Spleen (tissue), 11 donors: Measurements from ENCODE around the gene SENP7. TPM values are rescaled to one million over a fixed set of nuclear protein-coding genes. Genes with fewer than 3 reads are reported as not detected.

Source experiments
- DNase-seq: peaks from one replicate; pipeline ENCODE4 v3.0.0-alpha.2; 2020
- H3K27ac ChIP-seq, 8 donors: fragments of 200-600 bp; sonication (generic) in 7 of 8; 1 replicate in 4 of 8; 2 replicates in 4 of 8; pipeline versions ENCODE4 v1.5.0 to v1.8.0; 2016 to 2021; ENCODE audit warnings: inconsistent platforms in 4 of 8, mild to moderate bottlenecking in 4 of 8, moderate library complexity in 1 of 8
- H3K27me3 ChIP-seq, 7 donors: fragments of 200-600 bp; sonication (generic) in 6 of 7; replicated peaks in 1 of 7; 1 replicate in 4 of 7; 2 replicates in 3 of 7; pipeline versions ENCODE4 v1.5.0 to v1.8.0; 2016 to 2021; ENCODE audit warnings: inconsistent platforms in 3 of 7, mild to moderate bottlenecking in 1 of 7
- H3K36me3 ChIP-seq, 6 donors: fragments of 200-600 bp; sonication (generic) in 5 of 6; 1 replicate in 4 of 6; 2 replicates in 2 of 6; pipeline versions ENCODE4 v1.5.0 to v1.8.0; 2016 to 2021; ENCODE audit warnings: inconsistent platforms in 2 of 6
- H3K4me1 ChIP-seq, 6 donors: fragments of 200-600 bp; sonication (generic) in 5 of 6; 1 replicate in 3 of 6; 2 replicates in 3 of 6; pipeline versions ENCODE4 v1.5.0 to v1.8.0; 2016 to 2021; ENCODE audit warnings: inconsistent platforms in 3 of 6
- H3K4me3 ChIP-seq, 8 donors: fragments of 200-600 bp; sonication (generic) in 7 of 8; 1 replicate in 4 of 8; 2 replicates in 4 of 8; pipeline versions ENCODE4 v1.5.0 to v1.8.0; 2016 to 2021; ENCODE audit warnings: inconsistent platforms in 4 of 8, mild to moderate bottlenecking in 4 of 8, moderate library complexity in 2 of 8
- H3K9me3 ChIP-seq, 8 donors: fragments of 200-600 bp; sonication (generic) in 7 of 8; 1 replicate in 4 of 8; 2 replicates in 4 of 8; pipeline versions ENCODE4 v1.5.0 to v1.8.0; 2016 to 2021; ENCODE audit warnings: inconsistent platforms in 4 of 8
- POLR2A ChIP-seq, 3 donors: fragments of 450-650 bp; IDR thresholded peaks; one replicate each; pipeline ENCODE4 v1.5.1; 2017; ENCODE audit warnings: antibody characterized with exemption in 3 of 3, mild to moderate bottlenecking in 1 of 3
- POLR2AphosphoS5 ChIP-seq, 3 donors: sonication (generic); formaldehyde crosslinking; IDR thresholded peaks; one replicate each; pipeline ENCODE4 v1.5.1; 2017; ENCODE audit warnings: antibody characterized with exemption in 3 of 3
- WGBS, 5 donors: extraction: QIAGEN DNeasy Blood & Tissue Kit in 3 of 5; methylation state at CpG; one replicate each; pipeline versions ENCODE4 v1.1.5 to v1.1.7; 2013 to 2018; 5-methylcytosine and 5-hydroxymethylcytosine counted together
- intact Hi-C: fragments of 100-400 bp; cut with DNase I; formaldehyde crosslinking; loops from one replicate; pipeline ENCODE4 v1.15.0; 2023; ENCODE audit warnings: low total_unique reads
- polyA plus RNA-seq, 3 donors: library from polyadenylated mRNA; stranded (reverse); fragments of 200-250 nt; gene quantifications; one replicate each; pipeline ENCODE4 v1.2.1, GENCODE V29; 2013
- total RNA-seq, 7 donors: library from RNA; depleted of rRNA in 3 of 7; stranded (reverse); fragments of >200 nt in 3 of 7; fragmentation: NEBNext Ultra II Directional in 4 of 7; extraction: Animal tissue kit (Norgen Biotek cat#: 25700) in 4 of 7; gene quantifications; one replicate each; pipeline versions ENCODE4 v1.1.0 to v1.2.1, GENCODE V29; 2016 to 2021
- TF ChIP-seq, protein P1 (sequence below), 11 experiments: fragments of 200-600 bp in 7 of 11; fragments of 450-650 bp in 4 of 11; sonication (generic) in 4 of 11; IDR thresholded peaks in 8 of 11; conservative IDR thresholded peaks in 3 of 11; 1 replicate in 7 of 11; 2 replicates in 4 of 11; pipeline versions ENCODE4 v1.4.0 to v1.8.0; 2016 to 2021; ENCODE audit warnings: antibody characterized with exemption in 11 of 11, inconsistent platforms in 4 of 11, mild to moderate bottlenecking in 1 of 11
- donor health status: healthy with polysubstance abuse.
- donor health status: DM: no; HTN: no; CAD: no; lungs with moderate emphysema.
- donor health status: DM: no; HTN: no; CAD: no.
- donor health status: Bipolar disorder and iron deficiency.
- donor health status: healthy.
- donor health status: DM: no; HTN: no; CAD: no.
- donor health status: DM: yes; HTN: yes; CAD: no.

The SENP7 gene
- total and polyA plus RNA-seq, 10 donors: 11.2 to 46.9 (median 33.4) TPM

GRCh38 chr3:101391413-101391950 lies 121.5 kb downstream of the SENP7 start:
- 54 to 85% (median 74%) methylated on average over 1 of the region's 1 CpG for WGBS, 5 donors
- DNase-seq: no peak
- H3K9me3 ChIP-seq: peaks cover 4 to 50% (median 38%) of the 10 kb centered on the region in 8 donors
- intact Hi-C loops: no loop called here
- TF ChIP-seq, protein P1, sequence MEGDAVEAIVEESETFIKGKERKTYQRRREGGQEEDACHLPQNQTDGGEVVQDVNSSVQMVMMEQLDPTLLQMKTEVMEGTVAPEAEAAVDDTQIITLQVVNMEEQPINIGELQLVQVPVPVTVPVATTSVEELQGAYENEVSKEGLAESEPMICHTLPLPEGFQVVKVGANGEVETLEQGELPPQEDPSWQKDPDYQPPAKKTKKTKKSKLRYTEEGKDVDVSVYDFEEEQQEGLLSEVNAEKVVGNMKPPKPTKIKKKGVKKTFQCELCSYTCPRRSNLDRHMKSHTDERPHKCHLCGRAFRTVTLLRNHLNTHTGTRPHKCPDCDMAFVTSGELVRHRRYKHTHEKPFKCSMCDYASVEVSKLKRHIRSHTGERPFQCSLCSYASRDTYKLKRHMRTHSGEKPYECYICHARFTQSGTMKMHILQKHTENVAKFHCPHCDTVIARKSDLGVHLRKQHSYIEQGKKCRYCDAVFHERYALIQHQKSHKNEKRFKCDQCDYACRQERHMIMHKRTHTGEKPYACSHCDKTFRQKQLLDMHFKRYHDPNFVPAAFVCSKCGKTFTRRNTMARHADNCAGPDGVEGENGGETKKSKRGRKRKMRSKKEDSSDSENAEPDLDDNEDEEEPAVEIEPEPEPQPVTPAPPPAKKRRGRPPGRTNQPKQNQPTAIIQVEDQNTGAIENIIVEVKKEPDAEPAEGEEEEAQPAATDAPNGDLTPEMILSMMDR (IDR thresholded peaks at IDR 0.05 in 8 of 11, conservative IDR thresholded peaks at IDR 0.05 in 3 of 11): no peak
- no peak for TF ChIP-seq POLR2AphosphoS5 (IDR thresholded peaks at IDR 0.05)
- TF ChIP-seq POLR2A (IDR thresholded peaks at IDR 0.05): no peak
- H3K27me3 ChIP-seq: no peaks in the 10 kb centered on the region
- no peak overlapping the region for H3K4me3 ChIP-seq
- H3K36me3 ChIP-seq: peaks cover 0 to 25% (median 1%) of the 10 kb centered on the region in 6 donors
- peaks cover 0 to 25% (median 0%) of the 10 kb centered on the region in 6 donors for H3K4me1 ChIP-seq
- no peak overlapping the region for H3K27ac ChIP-seq

DNA sequence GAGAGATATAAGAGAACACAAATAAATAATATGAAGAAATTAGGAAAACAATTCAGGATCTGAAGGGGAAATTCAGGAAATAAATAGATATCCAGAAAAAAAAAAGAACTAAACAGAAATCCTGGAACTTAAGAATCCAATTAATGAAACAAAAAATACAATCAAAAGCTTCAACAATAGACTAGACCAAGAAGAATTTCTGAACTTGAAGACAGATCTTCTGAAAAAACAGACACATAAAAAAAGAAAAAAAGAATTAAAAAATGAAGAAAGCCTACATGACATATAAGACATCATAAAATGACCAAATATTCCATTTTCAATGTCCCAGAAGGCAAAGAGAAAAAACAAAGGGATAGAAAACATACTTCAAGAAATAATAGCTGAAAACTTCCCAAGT lies 124.3 kb downstream of the SENP7 start:
- Histone ChIP-seq H3K27me3 (no peaks in the 10 kb centered on the region), H3K9me3 (peaks cover 4 to 36% (median 32%) of the 10 kb centered on the region in 8 donors), H3K27ac (no peak overlapping the region), H3K4me3 (no peak overlapping the region), H3K36me3 (peaks cover 0 to 18% (median 0%) of the 10 kb centered on the region in 6 donors), H3K4me1 (peaks cover 0 to 37% (median 0%) of the 10 kb centered on the region in 6 donors)
- no peak for DNase-seq
- no peak for TF ChIP-seq POLR2A (IDR thresholded peaks at IDR 0.05)
- no peak for TF ChIP-seq POLR2AphosphoS5 (IDR thresholded peaks at IDR 0.05)
- intact Hi-C loops: no loop called here

DNA sequence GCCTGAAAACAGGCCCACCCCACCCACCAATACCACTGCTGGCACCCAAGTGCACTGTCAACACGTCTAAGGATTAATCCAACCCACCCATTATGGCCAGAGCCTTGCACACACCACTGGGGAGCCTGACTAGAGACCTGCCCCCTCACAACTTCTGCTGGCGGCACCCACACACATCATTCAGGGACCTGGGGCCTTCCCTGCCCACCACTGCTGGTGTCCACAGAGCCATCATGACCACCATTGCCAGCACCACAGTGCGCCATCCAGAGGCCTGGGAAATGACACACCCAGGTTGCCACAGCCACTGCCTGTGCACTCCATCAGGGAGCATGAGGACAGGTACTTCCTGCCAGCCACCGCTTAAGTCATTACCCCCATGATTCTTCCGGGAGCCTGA lies 125.7 kb downstream of the SENP7 start:
- Histone ChIP-seq H3K4me1 (peaks cover 0 to 44% (median 4%) of the 10 kb centered on the region in 6 donors), H3K36me3 (peaks cover 0 to 16% (median 0%) of the 10 kb centered on the region in 6 donors), H3K9me3 (peaks cover 0 to 26% (median 22%) of the 10 kb centered on the region in 8 donors), H3K4me3 (no peak overlapping the region), H3K27me3 (no peaks in the 10 kb centered on the region), H3K27ac (no peak overlapping the region)
- intact Hi-C loops: no loop called here
- DNase-seq: peak; percentile 64
- WGBS, 5 donors: 93 to 100% (median 96%) methylated on average over 4 to 5 of the region's 5 CpGs
- TF ChIP-seq, protein P1 (IDR thresholded peaks at IDR 0.05 in 8 of 11, conservative IDR thresholded peaks at IDR 0.05 in 3 of 11): no peak
- TF ChIP-seq POLR2A (IDR thresholded peaks at IDR 0.05): no peak
- TF ChIP-seq POLR2AphosphoS5 (IDR thresholded peaks at IDR 0.05): no peak

DNA sequence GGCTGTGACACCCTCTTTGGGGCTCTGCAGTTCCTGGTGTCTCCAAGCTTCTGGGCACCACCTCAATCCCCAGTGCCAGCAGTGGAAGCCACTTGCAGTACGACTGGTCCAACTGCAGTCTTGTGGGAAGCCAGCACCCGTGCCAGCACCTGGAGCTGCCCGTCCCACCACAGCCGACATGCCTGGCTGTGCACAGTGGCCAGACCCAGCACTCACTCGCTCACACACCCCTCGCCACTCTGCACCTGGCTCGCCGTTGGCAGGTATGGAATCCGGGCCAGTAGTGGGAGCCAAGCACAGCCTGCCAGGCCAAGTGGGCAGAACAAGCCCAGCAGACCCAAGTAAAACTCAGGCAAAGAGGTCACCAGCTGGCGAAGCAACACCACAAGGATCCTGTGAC lies 128.6 kb downstream of the SENP7 start:
- Histone ChIP-seq H3K27me3 (no peaks in the 10 kb centered on the region), H3K4me3 (no peak overlapping the region), H3K4me1 (peaks cover 6 to 49% (median 22%) of the 10 kb centered on the region in 6 donors), H3K27ac (no peak overlapping the region), H3K9me3 (peaks cover 0 to 16% (median 13%) of the 10 kb centered on the region in 8 donors), H3K36me3 (peaks cover 0 to 16% (median 0%) of the 10 kb centered on the region in 6 donors)
- intact Hi-C loops: no loop called here
- no peak for DNase-seq
- TF ChIP-seq POLR2A (IDR thresholded peaks at IDR 0.05) (no peak), POLR2AphosphoS5 (IDR thresholded peaks at IDR 0.05) (peak in 1 of 3 donors; percentile 25)
- TF ChIP-seq, protein P1 (IDR thresholded peaks at IDR 0.05 in 8 of 11, conservative IDR thresholded peaks at IDR 0.05 in 3 of 11): no peak
- 90 to 97% (median 97%) methylated on average over 7 to 10 of the region's 10 CpGs for WGBS, 5 donors
